Nephron (organoid): Measurements from ENCODE around the gene OR10G7.

Experiments used
- H3K27ac Mint-ChIP-seq, 3 experiments: 2 replicates each; pipeline ENCODE4 v1.8.0; 2020; ENCODE audit warnings: mixed read lengths in 3 of 3, mild to moderate bottlenecking in 2 of 3, moderate library complexity in 1 of 3
- H3K27me3 Mint-ChIP-seq: 2 replicates; pipeline ENCODE4 v1.8.0; 2021; ENCODE audit warnings: low read depth, mild to moderate bottlenecking, moderate library complexity, mixed read lengths
- H3K36me3 Mint-ChIP-seq: 2 replicates; pipeline ENCODE4 v1.8.0; 2020; ENCODE audit warnings: low read depth, mixed read lengths
- H3K4me1 Mint-ChIP-seq: 2 replicates; pipeline ENCODE4 v1.8.0; 2020; ENCODE audit warnings: mixed read lengths
- H3K4me3 Mint-ChIP-seq, 3 experiments: 2 replicates each; pipeline ENCODE4 v1.8.0; 2020; ENCODE audit warnings: mild to moderate bottlenecking in 3 of 3, mixed read lengths in 3 of 3, moderate library complexity in 2 of 3
- H3K9me3 Mint-ChIP-seq: 2 replicates; pipeline ENCODE4 v1.8.0; 2020; ENCODE audit warnings: mixed read lengths
- TF ChIP-seq, protein P1 (sequence below), 3 experiments: fragments of 200-600 bp; sonication (generic); IDR thresholded peaks; one replicate each; pipeline ENCODE4 v1.5.0; 2021; ENCODE audit warnings: antibody characterized with exemption in 3 of 3; ENCODE audit not compliant: unreplicated experiment in 3 of 3

OR10G7 gene, protein sequence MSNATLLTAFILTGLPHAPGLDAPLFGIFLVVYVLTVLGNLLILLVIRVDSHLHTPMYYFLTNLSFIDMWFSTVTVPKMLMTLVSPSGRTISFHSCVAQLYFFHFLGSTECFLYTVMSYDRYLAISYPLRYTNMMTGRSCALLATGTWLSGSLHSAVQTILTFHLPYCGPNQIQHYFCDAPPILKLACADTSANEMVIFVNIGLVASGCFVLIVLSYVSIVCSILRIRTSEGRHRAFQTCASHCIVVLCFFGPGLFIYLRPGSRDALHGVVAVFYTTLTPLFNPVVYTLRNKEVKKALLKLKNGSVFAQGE

DNA sequence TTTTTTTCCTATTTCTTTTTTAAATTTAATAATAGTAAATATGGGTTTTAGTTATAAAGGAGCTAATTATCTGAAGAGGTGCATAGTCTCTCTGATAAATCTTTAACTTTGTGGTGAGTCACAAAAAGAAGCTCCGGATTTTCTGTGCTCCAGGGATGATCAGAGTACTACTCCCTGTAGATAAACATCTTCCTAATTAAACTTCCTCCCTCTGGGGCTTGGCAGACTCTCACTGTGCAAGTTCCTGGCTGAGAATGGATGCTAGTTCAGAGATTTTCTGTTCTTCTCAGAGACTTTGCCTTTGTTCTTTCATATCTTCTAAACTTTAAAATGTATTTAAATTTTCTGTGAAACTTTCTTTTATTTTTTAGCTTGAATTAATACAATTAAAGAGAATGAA, at the start of gene OR10G7:
OR10G7 (minus strand) TSS at position 72 of the 400 bp plus-strand sequence. CDS start 2,324 bp downstream, outside the sequence.
- TF ChIP-seq, protein P1, sequence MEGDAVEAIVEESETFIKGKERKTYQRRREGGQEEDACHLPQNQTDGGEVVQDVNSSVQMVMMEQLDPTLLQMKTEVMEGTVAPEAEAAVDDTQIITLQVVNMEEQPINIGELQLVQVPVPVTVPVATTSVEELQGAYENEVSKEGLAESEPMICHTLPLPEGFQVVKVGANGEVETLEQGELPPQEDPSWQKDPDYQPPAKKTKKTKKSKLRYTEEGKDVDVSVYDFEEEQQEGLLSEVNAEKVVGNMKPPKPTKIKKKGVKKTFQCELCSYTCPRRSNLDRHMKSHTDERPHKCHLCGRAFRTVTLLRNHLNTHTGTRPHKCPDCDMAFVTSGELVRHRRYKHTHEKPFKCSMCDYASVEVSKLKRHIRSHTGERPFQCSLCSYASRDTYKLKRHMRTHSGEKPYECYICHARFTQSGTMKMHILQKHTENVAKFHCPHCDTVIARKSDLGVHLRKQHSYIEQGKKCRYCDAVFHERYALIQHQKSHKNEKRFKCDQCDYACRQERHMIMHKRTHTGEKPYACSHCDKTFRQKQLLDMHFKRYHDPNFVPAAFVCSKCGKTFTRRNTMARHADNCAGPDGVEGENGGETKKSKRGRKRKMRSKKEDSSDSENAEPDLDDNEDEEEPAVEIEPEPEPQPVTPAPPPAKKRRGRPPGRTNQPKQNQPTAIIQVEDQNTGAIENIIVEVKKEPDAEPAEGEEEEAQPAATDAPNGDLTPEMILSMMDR (IDR thresholded peaks at IDR 0.05; ENCODE audit: unreplicated experiment in 3 of 3): no peak
- Mint-ChIP-seq H3K36me3 (no peaks in the 10 kb centered on the region), H3K27ac (no peak within 1 kb of the TSS), H3K27me3 (no peaks in the 10 kb centered on the region), H3K9me3 (no peaks in the 10 kb centered on the region), H3K4me3 (no peak within 1 kb of the TSS), H3K4me1 (no peaks in the 10 kb centered on the region)

DNA sequence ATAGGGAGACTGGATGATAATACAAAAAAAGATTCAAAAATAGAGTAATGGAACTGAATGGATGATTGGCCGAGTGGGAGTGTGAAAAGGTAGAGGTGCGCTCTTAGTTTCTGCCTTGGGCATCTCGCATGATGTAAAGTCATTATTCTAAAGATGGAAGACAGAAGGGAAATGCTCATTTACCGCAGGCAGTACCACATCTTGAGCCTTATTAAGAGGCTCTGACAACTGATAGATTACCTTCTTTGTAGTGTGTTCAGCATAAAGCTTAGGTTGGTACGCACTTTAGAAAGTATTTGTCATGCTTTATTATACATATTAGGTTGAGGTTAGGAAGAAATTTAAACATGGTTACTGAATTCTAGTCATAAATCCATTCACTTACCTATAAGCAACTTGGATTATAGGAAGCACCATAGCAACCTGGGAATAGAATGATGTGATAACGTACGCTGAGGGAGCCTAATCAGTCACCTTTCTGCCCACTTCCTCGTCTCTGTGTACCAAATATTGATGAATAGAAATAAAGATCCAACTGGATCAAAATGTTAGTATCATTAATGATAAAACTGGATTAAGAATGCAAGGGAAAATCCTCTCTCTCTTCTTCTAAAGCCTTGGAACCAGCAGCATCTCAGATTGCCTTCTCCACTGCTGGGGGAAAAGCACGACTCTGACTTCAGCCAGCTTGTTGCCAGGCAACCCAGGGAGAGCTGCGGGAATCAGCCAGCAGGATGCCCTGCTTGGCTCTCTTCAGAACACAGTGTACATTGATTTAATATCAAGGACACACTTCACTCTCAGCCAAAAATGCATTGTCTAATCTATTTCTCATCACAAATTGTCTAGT, 45.1 kb upstream of the OR10G7 start:
- H3K27me3 Mint-ChIP-seq: peaks cover 4% of the 10 kb centered on the region
- H3K4me1 Mint-ChIP-seq: no peaks in the 10 kb centered on the region
- H3K9me3 Mint-ChIP-seq: no peaks in the 10 kb centered on the region
- TF ChIP-seq, protein P1 (IDR thresholded peaks at IDR 0.05; ENCODE audit: unreplicated experiment in 3 of 3): no peak
- H3K27ac Mint-ChIP-seq: no peak overlapping the region
- H3K4me3 Mint-ChIP-seq: no peak overlapping the region
- H3K36me3 Mint-ChIP-seq: no peaks in the 10 kb centered on the region

DNA sequence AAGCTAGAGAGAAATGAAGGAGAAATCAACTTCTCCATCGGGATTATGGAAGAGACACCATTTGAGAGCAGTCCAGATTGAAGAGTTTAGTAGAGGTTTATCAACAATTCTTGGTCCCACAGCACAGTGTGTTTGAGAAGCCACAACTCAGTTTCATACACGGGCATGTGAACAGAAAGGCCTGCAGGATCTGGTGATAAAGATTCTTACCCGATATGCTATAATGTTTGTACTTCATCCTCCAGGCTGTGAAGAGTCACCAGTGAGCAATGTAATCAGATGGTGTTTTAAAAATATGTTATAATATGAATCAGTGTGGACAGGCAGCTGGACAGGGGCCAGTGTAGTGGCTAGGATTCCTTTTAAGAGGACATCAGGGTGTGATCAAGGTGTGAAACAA, 44.5 kb upstream of the OR10G7 start:
- no peak overlapping the region for H3K4me3 Mint-ChIP-seq
- H3K9me3 Mint-ChIP-seq: no peaks in the 10 kb centered on the region
- H3K4me1 Mint-ChIP-seq: no peaks in the 10 kb centered on the region
- TF ChIP-seq, protein P1 (IDR thresholded peaks at IDR 0.05; ENCODE audit: unreplicated experiment in 3 of 3): no peak
- H3K27me3 Mint-ChIP-seq: peaks cover 4% of the 10 kb centered on the region
- H3K36me3 Mint-ChIP-seq: no peaks in the 10 kb centered on the region
- H3K27ac Mint-ChIP-seq: no peak overlapping the region

DNA sequence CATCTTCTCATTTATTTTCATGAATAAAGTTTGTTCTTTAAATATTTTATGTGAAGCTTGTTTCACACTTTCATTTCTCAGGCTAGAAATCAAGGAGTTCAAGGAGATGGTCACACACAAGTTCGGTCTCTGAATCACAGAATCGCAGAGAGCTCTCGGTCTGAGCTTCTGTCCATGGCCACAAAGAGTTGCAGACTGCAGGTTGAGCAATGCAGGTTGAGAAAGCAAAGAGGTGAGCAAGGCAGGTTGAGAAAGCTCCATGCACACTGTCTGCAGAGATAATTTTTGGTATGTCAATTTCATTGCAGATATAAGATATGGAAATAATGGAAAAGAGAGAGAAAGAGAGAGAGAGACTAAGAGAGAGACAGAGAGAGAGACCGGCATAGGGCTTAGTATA, 41.2 kb upstream of the OR10G7 start:
- no peaks in the 10 kb centered on the region for H3K9me3 Mint-ChIP-seq
- no peaks in the 10 kb centered on the region for H3K36me3 Mint-ChIP-seq
- no peak overlapping the region for H3K27ac Mint-ChIP-seq
- peaks cover 4% of the 10 kb centered on the region for H3K27me3 Mint-ChIP-seq
- TF ChIP-seq, protein P1 (IDR thresholded peaks at IDR 0.05; ENCODE audit: unreplicated experiment in 3 of 3): no peak
- peaks cover 7% of the 10 kb centered on the region for H3K4me1 Mint-ChIP-seq
- H3K4me3 Mint-ChIP-seq: no peak overlapping the region

DNA sequence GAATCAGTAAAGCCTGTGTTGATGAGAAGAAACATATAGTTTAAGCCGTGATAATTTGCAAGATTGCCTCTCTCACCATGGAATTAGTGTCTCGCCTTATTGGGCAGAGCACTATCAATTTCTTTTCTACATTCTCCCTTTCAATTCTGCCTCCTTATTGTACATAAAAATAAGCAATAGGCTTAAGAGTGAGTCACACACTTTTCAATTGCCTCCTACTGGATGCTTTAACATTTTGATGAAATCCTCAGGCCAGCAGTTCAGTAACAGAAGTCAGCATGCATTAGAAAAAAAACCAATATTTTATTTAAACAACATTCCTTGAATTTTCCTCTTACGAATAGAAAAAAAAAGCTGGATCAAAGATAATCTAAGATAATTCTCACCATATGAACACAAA, 40.4 kb upstream of the OR10G7 start:
- Mint-ChIP-seq H3K9me3 (no peaks in the 10 kb centered on the region), H3K4me1 (peaks cover 7% of the 10 kb centered on the region), H3K27me3 (peaks cover 7% of the 10 kb centered on the region), H3K27ac (peak overlapping the region in 1 of 3 experiments; percentile 20), H3K4me3 (no peak overlapping the region), H3K36me3 (no peaks in the 10 kb centered on the region)
- TF ChIP-seq, protein P1 (IDR thresholded peaks at IDR 0.05; ENCODE audit: unreplicated experiment in 3 of 3): no peak
